SU-DHL-6 (cell line): ENCODE results near the gene DENND1B.

ENCODE experiments used
- H2AFZ ChIP-seq: fragments of 200-600 bp; sonication (generic); 2 replicates; pipeline ENCODE4 v1.6.1; 2014; ENCODE audit warnings: low read depth, mild to moderate bottlenecking, moderate library complexity, mixed read lengths, antibody characterized with exemption, low read length; ENCODE audit not compliant: severe bottlenecking
- H3F3A ChIP-seq: fragments of 200-600 bp; shearing (Covaris generic); 2 replicates; pipeline ENCODE4 v1.6.0; 2016; ENCODE audit warnings: antibody characterized with exemption, mild to moderate bottlenecking; ENCODE audit not compliant: insufficient read depth
- H3K27ac ChIP-seq: fragments of 200-600 bp; sonication (generic); 2 replicates; pipeline ENCODE4 v1.5.1; 2016; ENCODE audit warnings: low read depth, mild to moderate bottlenecking, low read length, moderate library complexity, mixed read lengths
- H3K27me3 ChIP-seq: fragments of 200-600 bp; sonication (generic), shearing (Covaris generic); 2 replicates; pipeline ENCODE4 v1.6.0; 2014; ENCODE audit warnings: mild to moderate bottlenecking, low read length
- H3K36me3 ChIP-seq: fragments of 200-600 bp; sonication (generic); 2 replicates; pipeline ENCODE4 v1.6.1; 2014; ENCODE audit warnings: mild to moderate bottlenecking, low read length, mixed read lengths
- H3K4me2 ChIP-seq: fragments of 300-600, 200-600 bp; shearing (Covaris generic), sonication (generic); 2 replicates; pipeline ENCODE4 v1.6.0; 2014; ENCODE audit warnings: low read length, low read depth, mild to moderate bottlenecking; ENCODE audit not compliant: poor library complexity, severe bottlenecking
- H3K4me3 ChIP-seq: fragments of 200-600 bp; sonication (generic); 2 replicates; pipeline ENCODE4 v1.5.1; 2014; ENCODE audit warnings: antibody characterized with exemption, low read length, mild to moderate bottlenecking, mixed read lengths; ENCODE audit not compliant: insufficient read depth, poor library complexity, severe bottlenecking
- H3K79me2 ChIP-seq: fragments of 200-600 bp; sonication (generic); 2 replicates; pipeline ENCODE4 v1.6.1; 2014; ENCODE audit warnings: mild to moderate bottlenecking, low read length, moderate library complexity; ENCODE audit not compliant: insufficient read depth
- H3K9ac ChIP-seq: fragments of 200-600 bp; sonication (generic); 2 replicates; pipeline ENCODE4 v1.7.0; 2014; ENCODE audit warnings: mild to moderate bottlenecking, low read length
- H3K9me2 ChIP-seq: fragments of 200-600 bp; sonication (generic); replicated peaks from 2 replicates; pipeline ENCODE4 v1.6.1; 2014; ENCODE audit warnings: low read length; ENCODE audit not compliant: insufficient read depth
- H3K9me3 ChIP-seq: fragments of 200-600 bp; sonication (generic); 2 replicates; pipeline ENCODE4 v1.6.1; 2014; ENCODE audit warnings: low read length, mixed read lengths; ENCODE audit not compliant: insufficient read depth
- H4K20me1 ChIP-seq: fragments of 200-600 bp; sonication (generic); 2 replicates; pipeline ENCODE4 v1.6.1; 2014; ENCODE audit warnings: low read depth, mild to moderate bottlenecking, antibody characterized with exemption, low read length, moderate library complexity, mixed read lengths
- CTCF ChIP-seq: fragments of 200-600 bp; sonication (generic); IDR thresholded peaks from one replicate; pipeline ENCODE4 v1.5.1; 2017; ENCODE audit warnings: antibody characterized with exemption, mild to moderate bottlenecking, low read length, moderate library complexity; ENCODE audit not compliant: insufficient read depth, poor library complexity, severe bottlenecking
- EZH2phosphoT487 ChIP-seq: fragments of 200-600 bp; sonication (generic), shearing (Covaris generic); conservative IDR thresholded peaks from 2 replicates; pipeline ENCODE4 v1.6.1; 2018; ENCODE audit warnings: mild to moderate bottlenecking, antibody characterized with exemption, low read length, moderate library complexity, mixed read lengths

DENND1B gene

GRCh38 chr1:197469620-197470210, 305.6 kb downstream of the DENND1B start:
- no peaks in the 10 kb centered on the region for H3K79me2 ChIP-seq
- no peaks in the 10 kb centered on the region for H3F3A ChIP-seq
- no peaks in the 10 kb centered on the region for H4K20me1 ChIP-seq
- H3K9me3 ChIP-seq = no peaks in the 10 kb centered on the region
- no peak overlapping the region for H3K9ac ChIP-seq
- no peak overlapping the region for H3K4me3 ChIP-seq
- no peak overlapping the region for H3K4me2 ChIP-seq
- H3K36me3 ChIP-seq = no peaks in the 10 kb centered on the region
- TF ChIP-seq CTCF = no peak
- TF ChIP-seq EZH2phosphoT487 = no peak
- H3K27ac ChIP-seq = no peak overlapping the region
- H3K27me3 ChIP-seq = no peaks in the 10 kb centered on the region
- H2AFZ ChIP-seq = peak overlapping the region; percentile 50
- no peaks in the 10 kb centered on the region for H3K9me2 ChIP-seq

GRCh38 chr1:197468543-197469175, 306.6 kb downstream of the DENND1B start:
- H3K9me2 ChIP-seq = no peaks in the 10 kb centered on the region
- H3K9me3 ChIP-seq = no peaks in the 10 kb centered on the region
- no peaks in the 10 kb centered on the region for H3K36me3 ChIP-seq
- H3K9ac ChIP-seq = no peak overlapping the region
- H3K4me2 ChIP-seq = no peak overlapping the region
- H3K4me3 ChIP-seq = no peak overlapping the region
- H3F3A ChIP-seq = no peaks in the 10 kb centered on the region
- no peak overlapping the region for H2AFZ ChIP-seq
- no peaks in the 10 kb centered on the region for H3K27me3 ChIP-seq
- no peak overlapping the region for H3K27ac ChIP-seq
- TF ChIP-seq CTCF = no peak
- no peak for TF ChIP-seq EZH2phosphoT487
- no peaks in the 10 kb centered on the region for H4K20me1 ChIP-seq
- no peaks in the 10 kb centered on the region for H3K79me2 ChIP-seq

GRCh38 chr1:197467881-197468280, 307.4 kb downstream of the DENND1B start:
- TF ChIP-seq EZH2phosphoT487 = no peak
- no peak for TF ChIP-seq CTCF
- Histone ChIP-seq H3K9me2 (no peaks in the 10 kb centered on the region), H3K27ac (no peak overlapping the region), H3K27me3 (no peaks in the 10 kb centered on the region), H3K36me3 (no peaks in the 10 kb centered on the region), H3F3A (no peaks in the 10 kb centered on the region), H2AFZ (no peak overlapping the region), H4K20me1 (no peaks in the 10 kb centered on the region), H3K9me3 (no peaks in the 10 kb centered on the region), H3K9ac (no peak overlapping the region), H3K79me2 (no peaks in the 10 kb centered on the region), H3K4me2 (no peak overlapping the region), H3K4me3 (no peak overlapping the region)
